Mesenchymal stem cell (in vitro differentiated cells and primary cell): ENCODE measurements around the gene APPL2.

Source experiments
- DNase-seq: peaks from one replicate; pipeline ENCODE4 v3.0.0-alpha.2; 2013
- H2AFZ ChIP-seq: one replicate; pipeline ENCODE4 v1.6.1; 2013; ENCODE audit warnings: low read depth, mild to moderate bottlenecking, control low read depth, inconsistent platforms, low read length, moderate library complexity
- H2AK5ac ChIP-seq: 2 replicates; pipeline ENCODE4 v1.6.1; 2013; ENCODE audit warnings: low read length, moderate library complexity, mild to moderate bottlenecking, inconsistent platforms; ENCODE audit not compliant: severe bottlenecking
- H2BK120ac ChIP-seq: one replicate; pipeline ENCODE4 v1.6.1; 2013; ENCODE audit warnings: low read depth, mild to moderate bottlenecking, inconsistent platforms, low read length, moderate library complexity
- H2BK12ac ChIP-seq, 2 experiments: one replicate each; pipeline ENCODE4 v1.6.1; 2013; ENCODE audit warnings: inconsistent platforms in 2 of 2, low read length in 2 of 2, mild to moderate bottlenecking in 2 of 2, moderate library complexity in 2 of 2, control low read depth in 1 of 2
- H2BK15ac ChIP-seq: one replicate; pipeline ENCODE4 v1.6.1; 2013; ENCODE audit warnings: mild to moderate bottlenecking, low read depth, inconsistent platforms; ENCODE audit not compliant: poor library complexity, severe bottlenecking
- H2BK5ac ChIP-seq: 2 replicates; pipeline ENCODE4 v1.6.1; 2013; ENCODE audit warnings: low read depth, mild to moderate bottlenecking, low read length, control low read depth, inconsistent platforms; ENCODE audit not compliant: poor library complexity, severe bottlenecking
- H3K14ac ChIP-seq, 2 experiments: one replicate each; pipeline ENCODE4 v1.6.1; 2013; ENCODE audit warnings: inconsistent platforms in 2 of 2, low read length in 2 of 2, control low read depth in 1 of 2, mild to moderate bottlenecking in 1 of 2, moderate library complexity in 1 of 2
- H3K18ac ChIP-seq, 2 experiments: one replicate each; pipeline ENCODE4 v1.6.1; 2013; ENCODE audit warnings: inconsistent platforms in 2 of 2, low read length in 2 of 2, control low read depth in 1 of 2, low read depth in 1 of 2, mild to moderate bottlenecking in 1 of 2
- H3K23ac ChIP-seq, 2 experiments: one replicate each; pipeline ENCODE4 v1.6.1; 2013; ENCODE audit warnings: inconsistent platforms in 2 of 2, low read length in 2 of 2, mild to moderate bottlenecking in 2 of 2, moderate library complexity in 2 of 2, control low read depth in 1 of 2
- H3K27ac ChIP-seq: 2 replicates; pipeline ENCODE4 v1.5.1; 2013; ENCODE audit warnings: mild to moderate bottlenecking, moderate library complexity, low read length, control low read depth, inconsistent platforms; ENCODE audit not compliant: poor library complexity, severe bottlenecking
- H3K27me3 ChIP-seq, 2 experiments: 2 replicates each; pipeline versions ENCODE4 v1.6.1 to v1.7.0; 2013; ENCODE audit warnings: low read length in 2 of 2, mild to moderate bottlenecking in 2 of 2, moderate library complexity in 2 of 2, control low read depth in 1 of 2, inconsistent platforms in 1 of 2; ENCODE audit not compliant: control insufficient read depth in 1 of 2, insufficient read depth in 1 of 2
- H3K36me3 ChIP-seq, 2 experiments: 2 replicates each; pipeline versions ENCODE4 v1.6.1 to v1.7.0; 2013; ENCODE audit warnings: low read length in 2 of 2, control low read depth in 1 of 2, inconsistent platforms in 1 of 2, low read depth in 1 of 2, mild to moderate bottlenecking in 1 of 2; ENCODE audit not compliant: insufficient read depth in 2 of 2, control insufficient read depth in 1 of 2
- H3K4ac ChIP-seq, 2 experiments: one replicate each; pipeline ENCODE4 v1.6.1; 2013; ENCODE audit warnings: inconsistent platforms in 2 of 2, low read length in 2 of 2, mild to moderate bottlenecking in 2 of 2, moderate library complexity in 2 of 2, control low read depth in 1 of 2, low read depth in 1 of 2
- H3K4me1 ChIP-seq: 2 replicates; pipeline ENCODE4 v1.6.1; 2013; ENCODE audit warnings: low read depth, low read length, control low read depth; ENCODE audit not compliant: control insufficient read depth, insufficient read depth
- H3K4me2 ChIP-seq: 2 replicates; pipeline ENCODE4 v1.6.1; 2013; ENCODE audit warnings: low read length, mild to moderate bottlenecking, inconsistent platforms; ENCODE audit not compliant: poor library complexity, severe bottlenecking
- H3K4me3 ChIP-seq, 2 experiments: 2 replicates each; pipeline versions ENCODE4 v1.5.1 to v1.7.0; 2013; ENCODE audit warnings: low read length in 2 of 2, mild to moderate bottlenecking in 2 of 2, control low read depth in 1 of 2, low read depth in 1 of 2; ENCODE audit not compliant: insufficient read depth in 1 of 2
- H3K79me1 ChIP-seq: replicated peaks from 2 replicates; pipeline ENCODE4 v1.6.1; 2013; ENCODE audit warnings: mild to moderate bottlenecking, control low read depth, low read length, inconsistent platforms; ENCODE audit not compliant: poor library complexity, severe bottlenecking
- H3K9ac ChIP-seq: 2 replicates; pipeline ENCODE4 v1.7.0; 2013; ENCODE audit warnings: mild to moderate bottlenecking, low read length, moderate library complexity
- H3K9me3 ChIP-seq: 2 replicates; pipeline ENCODE4 v1.7.0; 2013; ENCODE audit warnings: mild to moderate bottlenecking, low read length; ENCODE audit not compliant: control insufficient read depth
- H4K8ac ChIP-seq: one replicate; pipeline ENCODE4 v1.6.1; 2013; ENCODE audit warnings: inconsistent platforms, mild to moderate bottlenecking, low read length, moderate library complexity
- H4K91ac ChIP-seq: one replicate; pipeline ENCODE4 v1.6.1; 2013; ENCODE audit warnings: mild to moderate bottlenecking, low read length, inconsistent platforms
- WGBS: methylation state at CpG from one replicate; pipeline ENCODE4 v1.1.7; 2013; ENCODE audit warnings: mixed read lengths; 5-methylcytosine and 5-hydroxymethylcytosine counted together

Gene APPL2

GRCh38 chr12:105270671-105271255 is 34.8 kb upstream of the APPL2 start:
- H3K4me1 ChIP-seq, result no peaks in the 10 kb centered on the region
- no peaks in the 10 kb centered on the region for H3K9me3 ChIP-seq
- H3K27me3 ChIP-seq, result no peaks in the 10 kb centered on the region
- H2AK5ac ChIP-seq, result no peak overlapping the region
- H3K4me2 ChIP-seq, result no peak overlapping the region
- no peaks in the 10 kb centered on the region for H3K36me3 ChIP-seq
- no peak overlapping the region for H3K23ac ChIP-seq
- no peak overlapping the region for H2BK120ac ChIP-seq
- no peak overlapping the region for H2BK15ac ChIP-seq
- no peak overlapping the region for H2AFZ ChIP-seq
- H3K18ac ChIP-seq, result no peak overlapping the region
- 57% methylated on average over 2 of the region's 4 CpGs for WGBS
- no peak overlapping the region for H3K4me3 ChIP-seq
- H2BK5ac ChIP-seq, result no peak overlapping the region
- no peaks in the 10 kb centered on the region for H3K79me1 ChIP-seq
- no peak for DNase-seq
- H3K14ac ChIP-seq, result no peak overlapping the region
- H3K9ac ChIP-seq, result no peak overlapping the region
- H4K91ac ChIP-seq, result no peak overlapping the region
- H3K4ac ChIP-seq, result no peak overlapping the region
- no peak overlapping the region for H3K27ac ChIP-seq
- H2BK12ac ChIP-seq, result no peak overlapping the region
- H4K8ac ChIP-seq, result no peak overlapping the region

GRCh38 chr12:105267711-105268110 is 31.7 kb upstream of the APPL2 start:
- no peak for DNase-seq
- no peak overlapping the region for H3K14ac ChIP-seq
- H4K8ac ChIP-seq, result no peak overlapping the region
- H2AK5ac ChIP-seq, result no peak overlapping the region
- H3K9ac ChIP-seq, result no peak overlapping the region
- no peak overlapping the region for H2AFZ ChIP-seq
- H3K4me2 ChIP-seq, result no peak overlapping the region
- H4K91ac ChIP-seq, result no peak overlapping the region
- no peak overlapping the region for H3K4ac ChIP-seq
- no peak overlapping the region for H2BK12ac ChIP-seq
- no peak overlapping the region for H2BK120ac ChIP-seq
- no peak overlapping the region for H3K23ac ChIP-seq
- no peaks in the 10 kb centered on the region for H3K79me1 ChIP-seq
- no peak overlapping the region for H3K4me3 ChIP-seq
- H3K4me1 ChIP-seq, result no peaks in the 10 kb centered on the region
- H3K9me3 ChIP-seq, result no peaks in the 10 kb centered on the region
- no peak overlapping the region for H2BK15ac ChIP-seq
- H3K27ac ChIP-seq, result no peak overlapping the region
- 90% methylated on average over 4 of the region's 4 CpGs for WGBS
- H3K18ac ChIP-seq, result no peak overlapping the region
- H2BK5ac ChIP-seq, result no peak overlapping the region
- H3K36me3 ChIP-seq, result no peaks in the 10 kb centered on the region
- no peaks in the 10 kb centered on the region for H3K27me3 ChIP-seq

GRCh38 chr12:105264771-105265170 is 28.8 kb upstream of the APPL2 start:
- Histone ChIP-seq H2BK120ac (no peak overlapping the region), H3K4me3 (no peak overlapping the region), H3K9ac (no peak overlapping the region), H3K23ac (no peak overlapping the region), H2AK5ac (no peak overlapping the region), H3K4me1 (no peaks in the 10 kb centered on the region), H2BK5ac (no peak overlapping the region), H4K91ac (no peak overlapping the region), H2AFZ (no peak overlapping the region), H3K79me1 (no peaks in the 10 kb centered on the region), H3K9me3 (no peaks in the 10 kb centered on the region), H3K36me3 (no peaks in the 10 kb centered on the region), H3K14ac (no peak overlapping the region), H3K27me3 (no peaks in the 10 kb centered on the region), H4K8ac (no peak overlapping the region), H3K4ac (no peak overlapping the region), H3K18ac (no peak overlapping the region), H2BK12ac (no peak overlapping the region), H2BK15ac (no peak overlapping the region), H3K4me2 (no peak overlapping the region), H3K27ac (no peak overlapping the region)
- 100% methylated on average over 1 of the region's 4 CpGs for WGBS
- no peak for DNase-seq

GRCh38 chr12:105262461-105263184 is 26.6 kb upstream of the APPL2 start:
- no peak for DNase-seq
- Histone ChIP-seq H3K9me3 (no peaks in the 10 kb centered on the region), H2AFZ (no peak overlapping the region), H4K8ac (no peak overlapping the region), H4K91ac (no peak overlapping the region), H3K23ac (no peak overlapping the region), H3K18ac (no peak overlapping the region), H3K79me1 (no peaks in the 10 kb centered on the region), H3K4ac (no peak overlapping the region), H3K14ac (no peak overlapping the region), H2BK5ac (no peak overlapping the region), H3K36me3 (no peaks in the 10 kb centered on the region), H3K4me3 (no peak overlapping the region), H3K4me1 (no peaks in the 10 kb centered on the region), H2BK120ac (no peak overlapping the region), H2BK15ac (no peak overlapping the region), H3K27ac (no peak overlapping the region), H2BK12ac (no peak overlapping the region), H3K27me3 (no peaks in the 10 kb centered on the region), H3K9ac (no peak overlapping the region), H3K4me2 (no peak overlapping the region), H2AK5ac (no peak overlapping the region)
- WGBS, result 95% methylated on average over 4 of the region's 6 CpGs
